Measurements from ENCODE around the gene VPREB1. TPM values are rescaled to one million over a fixed set of nuclear protein-coding genes. Genes with fewer than 3 reads are reported as not detected.

The VPREB1 gene, protein sequence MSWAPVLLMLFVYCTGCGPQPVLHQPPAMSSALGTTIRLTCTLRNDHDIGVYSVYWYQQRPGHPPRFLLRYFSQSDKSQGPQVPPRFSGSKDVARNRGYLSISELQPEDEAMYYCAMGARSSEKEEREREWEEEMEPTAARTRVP
- total RNA-seq: not detected

DNA sequence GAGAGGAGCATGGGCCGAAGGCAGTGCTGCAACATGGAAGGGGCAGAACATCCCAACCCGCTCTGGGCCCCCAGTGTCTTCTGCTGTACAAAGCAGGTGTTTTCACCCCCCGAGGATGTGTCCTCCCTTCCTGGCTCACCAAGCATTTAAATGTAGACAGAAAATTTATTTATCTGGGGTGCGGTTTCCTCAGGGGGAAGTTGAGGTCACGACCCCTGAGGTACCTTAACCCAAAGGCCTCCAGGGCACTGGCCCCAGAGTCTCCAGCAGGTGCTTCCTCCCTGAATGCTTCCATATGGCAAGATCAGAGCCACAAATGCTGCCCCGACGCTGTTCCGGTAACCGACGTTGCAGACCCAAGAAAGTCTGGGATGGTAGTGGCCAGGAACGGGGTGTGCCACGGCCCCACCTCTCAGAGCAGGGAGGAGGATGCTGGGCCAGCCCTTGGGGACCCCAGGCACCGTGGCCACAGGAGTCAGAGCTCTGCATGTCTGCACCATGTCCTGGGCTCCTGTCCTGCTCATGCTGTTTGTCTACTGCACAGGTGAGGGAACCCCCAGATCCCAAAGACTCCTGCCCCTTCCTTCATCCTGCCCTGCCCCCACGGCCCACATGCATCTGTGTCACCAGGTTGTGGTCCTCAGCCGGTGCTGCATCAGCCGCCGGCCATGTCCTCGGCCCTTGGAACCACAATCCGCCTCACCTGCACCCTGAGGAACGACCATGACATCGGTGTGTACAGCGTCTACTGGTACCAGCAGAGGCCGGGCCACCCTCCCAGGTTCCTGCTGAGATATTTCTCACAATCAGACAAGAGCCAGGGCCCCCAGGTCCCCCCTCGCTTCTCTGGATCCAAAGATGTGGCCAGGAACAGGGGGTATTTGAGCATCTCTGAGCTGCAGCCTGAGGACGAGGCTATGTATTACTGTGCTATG is at the start of gene VPREB1:
Gene VPREB1, plus strand, starts transcription at position 471 of the 935 bp plus-strand sequence. Its CDS starts 28 bp downstream, at position 499.
- Histone ChIP-seq H3K4me1 (replicated peaks) (no peaks in the 10 kb centered on the region), H3K9me3 (no peaks in the 10 kb centered on the region), H3K36me3 (no peaks in the 10 kb centered on the region), H3K27ac (no peak within 1 kb of the TSS), H3K4me3 (no peak within 1 kb of the TSS), H3K27me3 (replicated peaks; ENCODE audit: insufficient read depth) (peaks cover 3% of the 10 kb centered on the region)
- DNase-seq (ENCODE audit: low spot score): no peak
- TF ChIP-seq POLR2AphosphoS5 (IDR thresholded peaks at IDR 0.05) (no peak), POLR2A (IDR thresholded peaks at IDR 0.05) (no peak)
- TF ChIP-seq, protein P1, sequence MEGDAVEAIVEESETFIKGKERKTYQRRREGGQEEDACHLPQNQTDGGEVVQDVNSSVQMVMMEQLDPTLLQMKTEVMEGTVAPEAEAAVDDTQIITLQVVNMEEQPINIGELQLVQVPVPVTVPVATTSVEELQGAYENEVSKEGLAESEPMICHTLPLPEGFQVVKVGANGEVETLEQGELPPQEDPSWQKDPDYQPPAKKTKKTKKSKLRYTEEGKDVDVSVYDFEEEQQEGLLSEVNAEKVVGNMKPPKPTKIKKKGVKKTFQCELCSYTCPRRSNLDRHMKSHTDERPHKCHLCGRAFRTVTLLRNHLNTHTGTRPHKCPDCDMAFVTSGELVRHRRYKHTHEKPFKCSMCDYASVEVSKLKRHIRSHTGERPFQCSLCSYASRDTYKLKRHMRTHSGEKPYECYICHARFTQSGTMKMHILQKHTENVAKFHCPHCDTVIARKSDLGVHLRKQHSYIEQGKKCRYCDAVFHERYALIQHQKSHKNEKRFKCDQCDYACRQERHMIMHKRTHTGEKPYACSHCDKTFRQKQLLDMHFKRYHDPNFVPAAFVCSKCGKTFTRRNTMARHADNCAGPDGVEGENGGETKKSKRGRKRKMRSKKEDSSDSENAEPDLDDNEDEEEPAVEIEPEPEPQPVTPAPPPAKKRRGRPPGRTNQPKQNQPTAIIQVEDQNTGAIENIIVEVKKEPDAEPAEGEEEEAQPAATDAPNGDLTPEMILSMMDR (IDR thresholded peaks at IDR 0.05): no peak
- WGBS: 75% methylated on average over 25 of the region's 25 CpGs
- intact Hi-C loops (cut with DNase I): no loop called here

DNA sequence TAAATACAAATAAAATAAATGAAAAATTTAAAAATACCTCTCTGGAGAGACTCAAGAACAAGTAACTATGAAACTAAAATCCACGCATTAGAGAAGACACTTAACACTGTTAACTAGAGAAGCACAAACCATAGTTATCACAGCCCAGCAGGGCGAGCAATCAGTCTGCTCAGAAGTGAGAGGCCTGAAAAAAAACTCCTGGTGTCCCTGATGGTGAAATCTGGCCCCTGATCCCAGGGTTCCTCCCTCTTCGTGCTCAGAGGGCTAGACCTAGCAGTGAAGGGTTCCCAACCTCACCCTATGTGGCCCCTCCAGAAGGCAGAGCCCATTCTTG is 49.7 kb upstream of the VPREB1 start:
- Histone ChIP-seq H3K27ac (no peak overlapping the region), H3K9me3 (no peaks in the 10 kb centered on the region), H3K4me1 (replicated peaks) (no peaks in the 10 kb centered on the region), H3K4me3 (no peak overlapping the region), H3K27me3 (replicated peaks; ENCODE audit: insufficient read depth) (no peaks in the 10 kb centered on the region), H3K36me3 (no peaks in the 10 kb centered on the region)
- no peak for DNase-seq (ENCODE audit: low spot score)
- intact Hi-C loops (cut with DNase I): no loop called here
- 38% methylated on average over 3 of the region's 3 CpGs for WGBS
- TF ChIP-seq POLR2A (IDR thresholded peaks at IDR 0.05) (no peak), POLR2AphosphoS5 (IDR thresholded peaks at IDR 0.05) (no peak)
- TF ChIP-seq, protein P1 (IDR thresholded peaks at IDR 0.05): no peak

DNA sequence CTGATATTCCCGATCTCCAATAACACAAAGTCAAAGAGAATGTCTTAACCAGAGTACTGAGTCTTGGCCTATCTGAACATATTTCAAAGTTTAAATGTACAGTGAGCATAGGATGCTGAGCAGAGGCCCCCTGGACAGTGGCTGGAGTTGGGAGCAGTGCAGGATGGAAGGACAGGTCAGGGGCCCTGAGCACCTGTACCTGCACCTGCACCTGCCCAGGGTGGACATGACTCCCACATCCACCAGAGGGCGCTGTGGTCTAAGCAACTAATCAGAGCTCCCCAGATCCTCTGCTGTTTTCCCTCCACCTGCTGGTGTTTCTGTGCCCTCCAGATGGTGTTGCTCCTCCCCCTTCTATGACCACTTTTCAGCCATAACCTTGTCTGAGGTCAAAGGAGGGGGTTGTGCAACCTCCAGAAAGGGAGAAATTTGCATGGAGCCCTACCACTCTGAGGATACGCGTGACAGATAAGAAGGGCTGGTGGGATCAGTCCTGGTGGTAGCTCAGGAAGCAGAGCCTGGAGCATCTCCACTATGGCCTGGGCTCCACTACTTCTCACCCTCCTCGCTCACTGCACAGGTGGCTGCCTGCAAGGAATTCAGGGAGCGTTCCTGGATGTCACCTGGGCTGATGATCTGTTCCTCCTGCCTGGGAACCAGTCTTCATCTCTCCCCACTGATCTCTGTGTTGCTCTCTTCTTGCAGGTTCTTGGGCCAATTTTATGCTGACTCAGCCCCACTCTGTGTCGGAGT is 49.1 kb upstream of the VPREB1 start:
- no peaks in the 10 kb centered on the region for H3K36me3 ChIP-seq
- WGBS: 52% methylated on average over 7 of the region's 7 CpGs
- H3K4me3 ChIP-seq: no peak overlapping the region
- no peaks in the 10 kb centered on the region for H3K4me1 ChIP-seq (replicated peaks)
- TF ChIP-seq, protein P1 (IDR thresholded peaks at IDR 0.05): peak; percentile 63 to 79 (median 69)
- TF ChIP-seq POLR2AphosphoS5 (IDR thresholded peaks at IDR 0.05): no peak
- no peak overlapping the region for H3K27ac ChIP-seq
- no peaks in the 10 kb centered on the region for H3K9me3 ChIP-seq
- no peaks in the 10 kb centered on the region for H3K27me3 ChIP-seq (replicated peaks; ENCODE audit: insufficient read depth)
- peak; percentile 48 for DNase-seq (ENCODE audit: low spot score)
- intact Hi-C loops (cut with DNase I): no loop called here

DNA sequence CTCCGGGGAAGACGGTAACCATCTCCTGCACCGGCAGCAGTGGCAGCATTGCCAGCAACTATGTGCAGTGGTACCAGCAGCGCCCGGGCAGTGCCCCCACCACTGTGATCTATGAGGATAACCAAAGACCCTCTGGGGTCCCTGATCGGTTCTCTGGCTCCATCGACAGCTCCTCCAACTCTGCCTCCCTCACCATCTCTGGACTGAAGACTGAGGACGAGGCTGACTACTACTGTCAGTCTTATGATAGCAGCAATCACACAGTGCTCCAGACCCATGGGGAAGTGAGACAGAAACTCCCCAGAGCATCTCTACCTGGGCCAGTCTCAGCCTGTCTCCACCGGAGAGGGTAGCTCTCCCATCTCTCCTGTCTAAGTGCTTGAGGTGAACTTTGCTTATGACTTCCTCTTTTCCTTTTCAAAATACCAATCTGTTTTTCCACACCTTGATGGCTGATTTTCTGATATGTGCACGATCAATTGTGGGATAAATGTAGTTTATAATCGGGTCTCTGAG is 48.5 kb upstream of the VPREB1 start:
- H3K36me3 ChIP-seq: no peaks in the 10 kb centered on the region
- no peak overlapping the region for H3K4me3 ChIP-seq
- H3K9me3 ChIP-seq: no peaks in the 10 kb centered on the region
- H3K27ac ChIP-seq: no peak overlapping the region
- TF ChIP-seq POLR2A (IDR thresholded peaks at IDR 0.05) (no peak), POLR2AphosphoS5 (IDR thresholded peaks at IDR 0.05) (no peak)
- TF ChIP-seq, protein P1 (IDR thresholded peaks at IDR 0.05): no peak
- DNase-seq (ENCODE audit: low spot score): no peak
- no peaks in the 10 kb centered on the region for H3K4me1 ChIP-seq (replicated peaks)
- 66% methylated on average over 10 of the region's 11 CpGs for WGBS
- intact Hi-C loops (cut with DNase I): no loop called here
- peaks cover 4% of the 10 kb centered on the region for H3K27me3 ChIP-seq (replicated peaks; ENCODE audit: insufficient read depth)

Data from prostate gland (tissue), 2 donors.